Measurements from ENCODE around the gene ZNF268. TPM values are rescaled to one million over a fixed set of nuclear protein-coding genes. Genes with fewer than 3 reads are reported as not detected.
"Not testable (repeated sequence)": the region's sequence is repeated elsewhere in the genome, so short reads cannot be mapped to it uniquely, and the experiment has no call there.

The ZNF268 gene
- polyA plus RNA-seq, 1 experiment: 16.1 TPM

DNA sequence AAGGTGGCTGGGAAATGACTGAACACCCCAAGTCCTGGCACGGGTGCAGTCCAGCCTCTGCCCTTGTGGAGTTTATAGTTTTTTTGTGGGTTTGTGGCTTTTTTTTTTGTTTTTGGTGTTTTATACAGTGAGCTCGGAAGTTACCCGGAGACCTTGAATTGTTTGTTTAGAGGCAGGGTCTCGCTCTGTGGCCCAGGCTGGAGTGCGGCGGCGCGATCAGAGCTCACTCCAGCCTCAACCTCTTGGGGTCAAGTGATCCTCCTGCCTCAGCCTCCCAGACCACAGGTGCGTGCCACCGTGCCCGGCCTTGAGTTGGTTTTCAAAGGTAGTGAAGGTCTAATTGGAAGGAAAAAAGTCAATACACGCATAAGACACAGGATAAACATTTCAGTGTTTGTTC, 55.3 kb downstream of the ZNF268 start:
- CTCF ChIA-PET: no interaction called here

DNA sequence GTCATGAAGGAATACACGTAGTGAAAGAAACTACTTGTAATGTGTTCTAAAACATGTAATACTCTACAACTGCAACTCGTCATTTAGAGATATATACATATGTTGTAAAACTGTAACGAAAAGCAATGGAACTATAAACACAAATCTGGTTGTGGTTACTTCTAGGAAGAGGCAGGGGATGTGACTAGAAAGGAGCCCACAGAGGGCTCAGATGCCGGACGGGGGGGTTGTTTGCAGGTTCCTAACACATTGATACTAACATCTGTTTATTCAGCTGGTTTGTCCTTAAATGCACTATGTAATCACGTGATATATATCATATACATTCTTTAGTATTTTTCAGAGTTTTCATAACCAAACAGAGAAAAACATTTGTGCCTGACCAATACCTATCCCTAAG, 70.4 kb downstream of the ZNF268 start:
- POLR2A ChIA-PET: no interaction called here
- TF ChIP-seq, protein P1, sequence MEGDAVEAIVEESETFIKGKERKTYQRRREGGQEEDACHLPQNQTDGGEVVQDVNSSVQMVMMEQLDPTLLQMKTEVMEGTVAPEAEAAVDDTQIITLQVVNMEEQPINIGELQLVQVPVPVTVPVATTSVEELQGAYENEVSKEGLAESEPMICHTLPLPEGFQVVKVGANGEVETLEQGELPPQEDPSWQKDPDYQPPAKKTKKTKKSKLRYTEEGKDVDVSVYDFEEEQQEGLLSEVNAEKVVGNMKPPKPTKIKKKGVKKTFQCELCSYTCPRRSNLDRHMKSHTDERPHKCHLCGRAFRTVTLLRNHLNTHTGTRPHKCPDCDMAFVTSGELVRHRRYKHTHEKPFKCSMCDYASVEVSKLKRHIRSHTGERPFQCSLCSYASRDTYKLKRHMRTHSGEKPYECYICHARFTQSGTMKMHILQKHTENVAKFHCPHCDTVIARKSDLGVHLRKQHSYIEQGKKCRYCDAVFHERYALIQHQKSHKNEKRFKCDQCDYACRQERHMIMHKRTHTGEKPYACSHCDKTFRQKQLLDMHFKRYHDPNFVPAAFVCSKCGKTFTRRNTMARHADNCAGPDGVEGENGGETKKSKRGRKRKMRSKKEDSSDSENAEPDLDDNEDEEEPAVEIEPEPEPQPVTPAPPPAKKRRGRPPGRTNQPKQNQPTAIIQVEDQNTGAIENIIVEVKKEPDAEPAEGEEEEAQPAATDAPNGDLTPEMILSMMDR (IDR thresholded peaks at IDR 0.05; ENCODE audit: low read depth, low read length): no peak

More for the DNA sequence above, 55.3 kb downstream of the ZNF268 start:
- Histone ChIP-seq H3K4me3 (ENCODE audit: low read depth, low read length) (no peak overlapping the region), H3K27me3 (ENCODE audit: control insufficient read depth, insufficient read depth, low read length) (no peaks in the 10 kb centered on the region), H3K27ac (ENCODE audit: low read depth, low read length) (no peak overlapping the region), H3K9me3 (ENCODE audit: control insufficient read depth, insufficient read depth, low read length) (peaks cover 69% of the 10 kb centered on the region)
- TF ChIP-seq, protein P1 (IDR thresholded peaks at IDR 0.05; ENCODE audit: low read depth, low read length): no peak
- POLR2A ChIA-PET: no interaction called here
- no peak for DNase-seq (ENCODE audit: low read depth, low spot score)

DNA sequence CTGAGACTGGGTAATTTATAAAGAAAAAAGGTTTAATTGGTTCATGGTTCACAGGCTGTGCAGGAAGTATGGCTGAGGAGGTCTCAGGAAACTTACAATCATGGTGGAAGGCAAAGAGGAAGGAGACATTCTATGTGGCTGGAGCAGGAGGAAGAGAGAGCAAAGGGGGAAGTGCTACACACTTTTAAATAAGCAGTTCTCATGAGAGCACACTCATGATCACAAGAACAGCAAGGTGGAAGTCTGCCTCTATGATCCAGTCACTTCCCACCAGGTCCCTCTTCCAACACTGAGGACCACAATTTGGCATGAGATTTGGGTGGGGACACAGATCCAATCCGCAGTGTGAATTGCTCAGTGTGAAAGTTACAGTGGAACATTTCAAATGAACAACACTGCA, 74.5 kb downstream of the ZNF268 start:
- H3K9me3 ChIP-seq (ENCODE audit: control insufficient read depth, insufficient read depth, low read length); H3K27me3 ChIP-seq (ENCODE audit: control insufficient read depth, insufficient read depth, low read length); CTCF ChIA-PET; POLR2A ChIA-PET; H3K4me3 ChIP-seq (ENCODE audit: low read depth, low read length); DNase-seq (ENCODE audit: low read depth, low spot score); H3K27ac ChIP-seq (ENCODE audit: low read depth, low read length): not testable (repeated sequence)

More for the DNA sequence above, 70.4 kb downstream of the ZNF268 start:
- no peak overlapping the region for H3K4me3 ChIP-seq (ENCODE audit: low read depth, low read length)
- no peaks in the 10 kb centered on the region for H3K9me3 ChIP-seq (ENCODE audit: control insufficient read depth, insufficient read depth, low read length)
- CTCF ChIA-PET: interaction anchor here (0.6 kb wide), 1 partner anchor 1352 kb away, joined by 3 read pairs; no protein-coding TSS in a partner anchor
- no peaks in the 10 kb centered on the region for H3K27me3 ChIP-seq (ENCODE audit: control insufficient read depth, insufficient read depth, low read length)
- no peak overlapping the region for H3K27ac ChIP-seq (ENCODE audit: low read depth, low read length)
- DNase-seq (ENCODE audit: low read depth, low spot score): no peak

DNA sequence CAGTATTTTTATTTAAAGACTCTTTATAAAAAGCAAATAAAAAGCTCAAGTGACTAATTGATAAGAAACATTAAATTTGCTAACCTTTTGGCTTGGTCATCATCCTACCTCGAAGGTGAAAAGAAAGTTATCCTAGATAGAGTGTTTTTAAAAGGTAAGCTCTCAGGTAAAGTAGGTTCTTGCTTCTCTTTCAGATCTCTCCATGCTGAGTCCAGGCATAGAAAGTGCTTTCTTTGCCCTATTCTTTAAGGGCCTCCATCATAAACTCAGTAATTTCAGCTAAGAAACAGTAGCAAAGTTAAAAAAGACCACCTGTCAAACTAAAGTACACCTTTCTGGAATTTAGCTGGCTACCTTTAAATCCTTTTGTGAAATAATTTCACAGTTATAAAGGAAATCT, 75.0 kb downstream of the ZNF268 start:
- DNase-seq (ENCODE audit: low read depth, low spot score): no peak
- no peak overlapping the region for H3K27ac ChIP-seq (ENCODE audit: low read depth, low read length)
- H3K9me3 ChIP-seq (ENCODE audit: control insufficient read depth, insufficient read depth, low read length): no peaks in the 10 kb centered on the region
- TF ChIP-seq, protein P1 (IDR thresholded peaks at IDR 0.05; ENCODE audit: low read depth, low read length): no peak
- ChIA-PET CTCF (no interaction called here), POLR2A (no interaction called here)
- no peak overlapping the region for H3K4me3 ChIP-seq (ENCODE audit: low read depth, low read length)
- no peaks in the 10 kb centered on the region for H3K27me3 ChIP-seq (ENCODE audit: control insufficient read depth, insufficient read depth, low read length)

DNA sequence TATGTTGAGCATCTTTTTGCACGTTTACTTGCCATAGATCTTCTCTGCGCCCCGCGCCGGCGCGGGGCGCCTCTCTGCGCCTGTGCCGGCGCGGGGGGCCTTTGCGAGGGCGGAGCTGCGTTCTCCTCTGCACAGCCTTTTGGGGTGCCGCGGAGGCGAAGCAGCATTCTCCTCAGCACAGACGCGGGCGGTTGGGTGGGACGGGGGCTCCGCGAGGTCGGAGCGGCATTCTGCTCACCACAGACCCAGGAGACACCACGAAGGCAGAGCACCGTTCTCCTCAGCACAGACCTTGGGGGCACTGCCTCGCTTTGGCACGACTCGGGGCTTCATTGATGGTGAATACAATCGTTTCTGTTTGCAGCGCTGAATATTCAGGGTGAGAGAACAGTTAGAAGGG, 82.9 kb downstream of the ZNF268 start:
- no peak for DNase-seq (ENCODE audit: low read depth, low spot score)
- ChIA-PET POLR2A (no interaction called here), CTCF (no interaction called here)
- Histone ChIP-seq H3K9me3 (ENCODE audit: control insufficient read depth, insufficient read depth, low read length) (no peaks in the 10 kb centered on the region), H3K27me3 (ENCODE audit: control insufficient read depth, insufficient read depth, low read length) (no peaks in the 10 kb centered on the region), H3K27ac (ENCODE audit: low read depth, low read length) (no peak overlapping the region), H3K4me3 (ENCODE audit: low read depth, low read length) (no peak overlapping the region)
- TF ChIP-seq, protein P1 (IDR thresholded peaks at IDR 0.05; ENCODE audit: low read depth, low read length): no peak

Small RNA genes lying within 50 kb of the gene (small RNA-seq; reads per million reads assigned to genes)
- gene RF00019 (ENCODE audit: insufficient read length, low read depth) (not detected), gene RNU6-717P (ENCODE audit: insufficient read length, low read depth) (not detected)

Other genes with a start within 250 kb of the ZNF268 start
- 8.7 and 13.6 TPM in 2 replicates for gene ZNF605, start 225.2 kb upstream of the ZNF268 start, polyA plus RNA-seq (2011; rRNA removed)
- 4.5 and 4.7 TPM in 2 replicates for gene ZNF26, start 195.1 kb upstream of the ZNF268 start, polyA plus RNA-seq (2011; rRNA removed)
- gene ZNF84, start 144.0 kb upstream of the ZNF268 start, polyA plus RNA-seq (2011; rRNA removed): 24.0 and 29.9 TPM in 2 replicates
- gene ZNF140, start 100.6 kb upstream of the ZNF268 start, polyA plus RNA-seq (2011; rRNA removed): 17.6 and 21.7 TPM in 2 replicates
- gene ZNF891, start 51.2 kb upstream of the ZNF268 start, polyA plus RNA-seq (2011; rRNA removed): 0.43 and 0.66 TPM in 2 replicates
- gene ZNF10, start 50.9 kb upstream of the ZNF268 start, polyA plus RNA-seq (2011; rRNA removed): 5.6 and 7.6 TPM in 2 replicates
- gene ANHX, start 54.4 kb downstream of the ZNF268 start, polyA plus RNA-seq (2011; rRNA removed): not detected in 2 replicates

All from AG04450 (cell line).